Keratinocyte (primary cell): ENCODE measurements around the gene MLLT1. TPM values are rescaled to one million over a fixed set of nuclear protein-coding genes. Genes with fewer than 3 reads are reported as not detected.

Experiments
- DNase-seq: peaks from one replicate; pipeline ENCODE4 v3.0.0-alpha.2; 2011; ENCODE audit warnings: low read depth, missing footprints, low spot score
- FAIRE-seq: peaks from 2 replicates; lab custom pipeline; 2011; peaks lifted over from hg19 to GRCh38; lab: Jason Lieb, UNC
- H2AFZ ChIP-seq: 2 replicates; pipeline ENCODE4 v1.6.0; 2012; ENCODE audit warnings: low read length, control low read depth, inconsistent platforms; ENCODE audit not compliant: control insufficient read depth
- H3K27ac ChIP-seq: 2 replicates; pipeline ENCODE4 v1.5.1; 2011; ENCODE audit warnings: low read length; ENCODE audit not compliant: control insufficient read depth, insufficient read depth
- H3K27me3 ChIP-seq: 3 replicates; pipeline ENCODE4 v1.6.0; 2011; ENCODE audit warnings: low read length; ENCODE audit not compliant: control insufficient read depth, insufficient read depth; ENCODE audit errors: extremely low read depth
- H3K36me3 ChIP-seq, 2 experiments: 2 replicates in 1 of 2; 3 replicates in 1 of 2; pipeline ENCODE4 v1.5.1; 2011; ENCODE audit warnings: low read length in 2 of 2, mild to moderate bottlenecking in 1 of 2; ENCODE audit not compliant: control insufficient read depth in 2 of 2, insufficient read depth in 2 of 2; ENCODE audit errors: extremely low read depth in 1 of 2
- H3K4me1 ChIP-seq: 3 replicates; pipeline ENCODE4 v1.5.1; 2011; ENCODE audit warnings: low read length; ENCODE audit not compliant: control insufficient read depth, insufficient read depth; ENCODE audit errors: extremely low read depth
- H3K4me2 ChIP-seq: 3 replicates; pipeline ENCODE4 v1.6.0; 2011; ENCODE audit warnings: low read depth, low read length; ENCODE audit not compliant: control insufficient read depth, insufficient read depth; ENCODE audit errors: extremely low read depth
- H3K4me3 ChIP-seq, 3 experiments: fragments of 200-600 bp in 1 of 3; sonication (generic) in 1 of 3; 2 replicates in 2 of 3; 3 replicates in 1 of 3; pipeline ENCODE4 v1.5.1; 2011 to 2016; ENCODE audit warnings: low read length in 3 of 3, mild to moderate bottlenecking in 3 of 3, control low read depth in 2 of 3, inconsistent platforms in 1 of 3, low read depth in 1 of 3, mixed read lengths in 1 of 3, mixed run types in 1 of 3, moderate library complexity in 1 of 3; ENCODE audit not compliant: control insufficient read depth in 2 of 3, insufficient read depth in 2 of 3; ENCODE audit errors: extremely low read depth in 1 of 3
- H3K79me2 ChIP-seq: 2 replicates; pipeline ENCODE4 v1.6.0; 2012; ENCODE audit warnings: low read length; ENCODE audit not compliant: control insufficient read depth, insufficient read depth
- H3K9ac ChIP-seq: 3 replicates; pipeline ENCODE4 v1.6.0; 2011; ENCODE audit warnings: low read length; ENCODE audit not compliant: control insufficient read depth, insufficient read depth; ENCODE audit errors: extremely low read depth
- H3K9me1 ChIP-seq: 3 replicates; pipeline ENCODE4 v1.6.0; 2011; ENCODE audit warnings: low read length; ENCODE audit not compliant: control insufficient read depth, insufficient read depth; ENCODE audit errors: extremely low read depth
- H3K9me3 ChIP-seq: 2 replicates; pipeline ENCODE4 v1.5.1; 2012; ENCODE audit warnings: low read depth, low read length; ENCODE audit not compliant: control insufficient read depth
- H4K20me1 ChIP-seq: 3 replicates; pipeline ENCODE4 v1.6.0; 2011; ENCODE audit warnings: low read length; ENCODE audit not compliant: control insufficient read depth, insufficient read depth; ENCODE audit errors: extremely low read depth
- EZH2 ChIP-seq: IDR thresholded peaks from one replicate; pipeline ENCODE4 v1.6.1; 2012; ENCODE audit warnings: inconsistent platforms, mild to moderate bottlenecking, low read length, moderate library complexity
- dilution Hi-C: fragments of 300-500 bp; cut with MboI; formaldehyde crosslinking; loops from one replicate; pipeline ENCODE4 v1.7.0; 2020; ENCODE audit warnings: low sequenced_read_pairs; ENCODE audit not compliant: extremely low pct_ligation_motif_present
- polyA plus RNA-seq, 5 experiments: library from polyadenylated mRNA; depleted of rRNA in 3 of 5; stranded (reverse) in 3 of 5; stranded (forward) in 1 of 5; unstranded in 1 of 5; fragments of >200 nt; gene quantifications; 1 replicate in 1 of 5; 2 replicates in 3 of 5; 3 replicates in 1 of 5; pipeline versions ENCODE4 v1.2.1 to v1.2.3, GENCODE V29; 2011 to 2012; ENCODE audit warnings: missing spikeins in 2 of 5, low read depth in 1 of 5, low replicate concordance in 1 of 5
- TF ChIP-seq, protein P1 (sequence below), 3 experiments: IDR thresholded peaks in 1 of 3; conservative IDR thresholded peaks in 1 of 3; optimal IDR thresholded peaks in 1 of 3; 2 replicates in 2 of 3; 3 replicates in 1 of 3; pipeline versions ENCODE3 to v1.5.1; 2011; ENCODE audit warnings: low read length in 3 of 3, mild to moderate bottlenecking in 3 of 3, moderate library complexity in 2 of 3, control low read depth in 1 of 3, inconsistent platforms in 1 of 3; ENCODE audit not compliant: insufficient read depth in 2 of 3; ENCODE audit errors: extremely low read depth in 1 of 3

Gene MLLT1
- polyA plus RNA-seq, 1 donor (not counting 4 experiments of a cell fraction or from before 2014, with no cell fraction given) = 8.3 TPM

DNA sequence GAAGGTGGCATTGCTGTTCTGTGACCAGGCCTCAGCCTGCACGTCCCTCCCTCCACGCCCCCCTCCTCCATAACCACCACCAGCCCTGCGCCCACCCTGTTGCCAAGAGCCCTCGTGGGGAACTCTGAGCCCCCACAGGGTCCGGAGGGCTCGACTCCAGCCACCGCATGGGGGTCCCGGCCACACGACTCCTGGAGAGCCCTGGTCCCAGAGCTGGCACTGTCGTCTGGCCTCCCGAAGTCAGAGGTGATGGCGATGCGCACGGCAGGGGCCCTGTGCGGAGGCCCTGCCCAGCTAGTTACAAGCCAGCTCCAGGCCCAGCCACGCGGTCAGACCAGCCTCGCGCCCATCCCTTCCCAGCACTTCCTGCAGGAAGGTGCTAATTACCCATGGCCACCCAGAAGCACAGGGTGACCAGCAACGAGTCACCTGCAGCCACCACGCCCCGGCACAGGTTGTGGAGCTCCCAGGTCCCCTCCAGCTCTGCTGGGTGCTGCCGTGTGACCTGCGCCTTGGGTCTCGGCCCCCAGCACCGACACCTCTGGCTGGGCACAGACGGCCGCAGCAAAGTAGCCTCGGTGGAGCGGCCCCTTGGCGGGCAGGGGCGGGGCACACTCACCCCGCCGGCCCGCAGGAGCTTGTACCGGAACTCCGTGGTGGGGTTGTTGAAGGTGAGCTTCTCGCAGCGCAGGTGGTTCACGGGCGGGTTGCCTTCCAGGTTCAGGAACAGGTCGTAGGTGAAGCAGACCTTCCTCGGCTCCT is 49.6 kb downstream of the MLLT1 start:
- Histone ChIP-seq H3K79me2 (peaks cover 54% of the 10 kb centered on the region), H2AFZ (no peak overlapping the region), H4K20me1 (peaks cover 20% of the 10 kb centered on the region), H3K4me1 (peaks cover 17% of the 10 kb centered on the region), H3K4me2 (no peak overlapping the region), H3K27me3 (no peaks in the 10 kb centered on the region), H3K9me1 (no peaks in the 10 kb centered on the region), H3K9ac (no peak overlapping the region), H3K36me3 (peaks cover 9 to 19% of the 10 kb centered on the region in 2 experiments), H3K27ac (no peak overlapping the region), H3K4me3 (no peak overlapping the region), H3K9me3 (no peaks in the 10 kb centered on the region)
- DNase-seq = no peak
- dilution Hi-C loops = no loop called here
- no peak for TF ChIP-seq EZH2
- TF ChIP-seq, protein P1, sequence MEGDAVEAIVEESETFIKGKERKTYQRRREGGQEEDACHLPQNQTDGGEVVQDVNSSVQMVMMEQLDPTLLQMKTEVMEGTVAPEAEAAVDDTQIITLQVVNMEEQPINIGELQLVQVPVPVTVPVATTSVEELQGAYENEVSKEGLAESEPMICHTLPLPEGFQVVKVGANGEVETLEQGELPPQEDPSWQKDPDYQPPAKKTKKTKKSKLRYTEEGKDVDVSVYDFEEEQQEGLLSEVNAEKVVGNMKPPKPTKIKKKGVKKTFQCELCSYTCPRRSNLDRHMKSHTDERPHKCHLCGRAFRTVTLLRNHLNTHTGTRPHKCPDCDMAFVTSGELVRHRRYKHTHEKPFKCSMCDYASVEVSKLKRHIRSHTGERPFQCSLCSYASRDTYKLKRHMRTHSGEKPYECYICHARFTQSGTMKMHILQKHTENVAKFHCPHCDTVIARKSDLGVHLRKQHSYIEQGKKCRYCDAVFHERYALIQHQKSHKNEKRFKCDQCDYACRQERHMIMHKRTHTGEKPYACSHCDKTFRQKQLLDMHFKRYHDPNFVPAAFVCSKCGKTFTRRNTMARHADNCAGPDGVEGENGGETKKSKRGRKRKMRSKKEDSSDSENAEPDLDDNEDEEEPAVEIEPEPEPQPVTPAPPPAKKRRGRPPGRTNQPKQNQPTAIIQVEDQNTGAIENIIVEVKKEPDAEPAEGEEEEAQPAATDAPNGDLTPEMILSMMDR (optimal IDR thresholded peaks at IDR 0.05 in 1 of 3, IDR thresholded peaks at IDR 0.05 in 1 of 3, conservative IDR thresholded peaks at IDR 0.05 in 1 of 3; ENCODE audit: extremely low read depth in 1 of 3, insufficient read depth in 2 of 3, low read length in 3 of 3) = no peak
- FAIRE-seq = no peak

DNA sequence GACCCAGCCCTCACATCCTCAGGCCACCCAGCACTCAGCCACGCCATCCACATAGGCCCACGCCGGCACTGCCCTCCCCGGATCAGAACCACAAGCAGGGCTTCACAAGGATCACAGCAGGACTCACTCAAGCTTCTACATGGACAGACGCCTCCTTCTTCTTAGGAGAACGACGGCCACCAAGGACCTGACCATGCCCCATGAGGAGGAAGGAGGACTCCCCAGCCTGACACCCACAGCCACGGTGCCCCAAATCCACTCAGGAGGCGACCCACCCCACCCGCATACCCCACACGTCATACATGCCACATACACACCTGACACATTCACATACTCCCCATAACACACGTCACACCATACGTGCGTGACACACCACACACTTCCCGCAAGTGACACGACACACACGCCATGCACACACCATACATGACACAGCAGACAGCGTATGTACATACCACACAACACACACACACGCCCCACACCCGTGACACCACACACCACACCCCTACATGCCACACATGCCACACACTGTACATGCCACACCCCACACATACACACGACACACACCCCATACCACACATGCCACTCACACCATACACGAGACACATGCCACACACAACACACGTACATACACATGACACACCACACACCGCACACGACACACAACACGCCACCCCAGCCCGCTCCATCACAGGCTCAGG is 50.4 kb downstream of the MLLT1 start:
- Histone ChIP-seq H2AFZ (no peak overlapping the region), H3K79me2 (peaks cover 47% of the 10 kb centered on the region), H3K27me3 (no peaks in the 10 kb centered on the region), H3K4me3 (no peak overlapping the region), H3K9ac (no peak overlapping the region), H3K36me3 (peaks cover 9 to 19% of the 10 kb centered on the region in 2 experiments), H3K4me2 (no peak overlapping the region), H3K9me1 (no peaks in the 10 kb centered on the region), H3K27ac (no peak overlapping the region), H4K20me1 (peaks cover 17% of the 10 kb centered on the region), H3K4me1 (peaks cover 17% of the 10 kb centered on the region), H3K9me3 (no peaks in the 10 kb centered on the region)
- TF ChIP-seq, protein P1 (optimal IDR thresholded peaks at IDR 0.05 in 1 of 3, IDR thresholded peaks at IDR 0.05 in 1 of 3, conservative IDR thresholded peaks at IDR 0.05 in 1 of 3; ENCODE audit: extremely low read depth in 1 of 3, insufficient read depth in 2 of 3, low read length in 3 of 3) = no peak
- no peak for TF ChIP-seq EZH2
- FAIRE-seq = no peak
- DNase-seq = no peak
- dilution Hi-C loops = no loop called here
